HCT116 (cell line): Measurements from ENCODE around the gene THBS4. TPM values are rescaled to one million over a fixed set of nuclear protein-coding genes. Genes with fewer than 3 reads are reported as not detected.

Experiments used
- ATAC-seq: fragments of 200-7000 bp; cut with Tn5 transposase; 2 replicates; pipeline ENCODE4 v1.9.1; 2020; ENCODE audit warnings: mild to moderate bottlenecking, moderate library complexity
- BruUV-seq: library from RNA; stranded (reverse); fragments of 400-500 nt; replicated peaks from 2 replicates; lab custom pipeline; 2021; lab: Mats Ljungman, UMichigan
- CTCF ChIA-PET: fragments of 300-600 bp; sonication (Branson Sonifier 250); formaldehyde crosslinking; loops from one replicate; lab custom pipeline; 2021; ENCODE audit warnings: antibody characterized with exemption; lab: Charles Lee
- POLR2A ChIA-PET: fragments of 300-600, 350-600 bp; sonication (Branson Sonifier 250); formaldehyde crosslinking; loops from one replicate; lab custom pipeline; 2021; ENCODE audit warnings: antibody characterized with exemption; lab: Charles Lee
- RAD21 ChIA-PET, 2 experiments: fragments of 300-600 bp; sonication (Branson Sonifier 250); formaldehyde crosslinking; loops; one replicate each; lab custom pipeline; 2023; ENCODE audit warnings: low total read pairs in 2 of 2; ENCODE audit not compliant: uncharacterized antibody in 2 of 2, unreplicated experiment in 2 of 2, low non-redundant PET in 1 of 2; lab: Charles Lee
- DNase-seq: peaks from one replicate; pipeline ENCODE4 v3.0.0-alpha.2; 2010; ENCODE audit warnings: low read depth, low spot score
- H2AFZ ChIP-seq: fragments of 200-600 bp; shearing (Covaris generic), sonication (generic); 2 replicates; pipeline ENCODE4 v1.6.1; 2017; ENCODE audit warnings: low read depth, mixed run types, mixed read lengths, antibody characterized with exemption, low read length; ENCODE audit not compliant: poor library complexity, severe bottlenecking
- H3K27ac ChIP-seq: 2 replicates; pipeline ENCODE4 v1.5.1; 2012; ENCODE audit warnings: low read depth, low read length
- H3K27me3 ChIP-seq: fragments of 200-600 bp; sonication (generic); 2 replicates; pipeline ENCODE4 v1.6.1; 2016; ENCODE audit warnings: mixed run types, low read length, mixed read lengths; ENCODE audit not compliant: insufficient read depth
- H3K36me3 ChIP-seq, 2 experiments: fragments of 200-500 bp in 1 of 2; fragments of 200-600 bp in 1 of 2; sonication (Bioruptor generic) in 1 of 2; sonication (generic) in 1 of 2; 2 replicates each; pipeline versions ENCODE4 v1.5.1 to v1.6.1; 2014 to 2016; ENCODE audit warnings: low read length in 2 of 2, inconsistent platforms in 1 of 2, mixed read lengths in 1 of 2, mixed run types in 1 of 2; ENCODE audit not compliant: insufficient read depth in 2 of 2, control insufficient read depth in 1 of 2
- H3K4me1 ChIP-seq, 2 experiments: fragments of 200-600 bp in 1 of 2; sonication (generic) in 1 of 2; 2 replicates each; pipeline versions ENCODE4 v1.5.1 to v1.6.1; 2012 to 2017; ENCODE audit warnings: low read length in 2 of 2, inconsistent platforms in 1 of 2, mild to moderate bottlenecking in 1 of 2, mixed read lengths in 1 of 2, mixed run types in 1 of 2, moderate library complexity in 1 of 2; ENCODE audit not compliant: insufficient read depth in 2 of 2, control insufficient read depth in 1 of 2
- H3K4me2 ChIP-seq: fragments of 200-600 bp; sonication (generic); 2 replicates; pipeline ENCODE4 v1.6.1; 2017; ENCODE audit warnings: mixed run types, low read length, mixed read lengths
- H3K4me3 ChIP-seq, 2 experiments: fragments of 200-600 bp in 1 of 2; sonication (generic) in 1 of 2; replicated peaks in 1 of 2; 2 replicates each; pipeline ENCODE4 v1.5.1; 2011 to 2016; ENCODE audit warnings: low read length in 2 of 2, control low read depth in 1 of 2, low read depth in 1 of 2, mild to moderate bottlenecking in 1 of 2, mixed read lengths in 1 of 2, mixed run types in 1 of 2
- H3K79me2 ChIP-seq: fragments of 200-600 bp; sonication (generic); 2 replicates; pipeline ENCODE4 v1.6.1; 2017; ENCODE audit warnings: mild to moderate bottlenecking, mixed run types, low read length, moderate library complexity, mixed read lengths; ENCODE audit not compliant: insufficient read depth
- H3K9ac ChIP-seq: fragments of 200-600 bp; sonication (generic); 2 replicates; pipeline ENCODE4 v1.6.1; 2016; ENCODE audit warnings: low read length, mixed read lengths
- H3K9me2 ChIP-seq: fragments of 200-600 bp; sonication (generic), shearing (Covaris generic); 2 replicates; pipeline ENCODE4 v1.6.1; 2017; ENCODE audit warnings: mixed run types, mild to moderate bottlenecking, moderate library complexity; ENCODE audit not compliant: insufficient read depth
- H3K9me3 ChIP-seq, 2 experiments: fragments of 200-500 bp in 1 of 2; fragments of 200-600 bp in 1 of 2; sonication (Bioruptor generic) in 1 of 2; sonication (generic) in 1 of 2; 2 replicates each; pipeline ENCODE4 v1.6.1; 2014 to 2017; ENCODE audit warnings: low read length in 2 of 2, mixed read lengths in 2 of 2, inconsistent platforms in 1 of 2, low read depth in 1 of 2, mild to moderate bottlenecking in 1 of 2, mixed run types in 1 of 2, moderate library complexity in 1 of 2; ENCODE audit not compliant: control insufficient read depth in 1 of 2, insufficient read depth in 1 of 2
- H4K20me1 ChIP-seq: fragments of 200-600 bp; sonication (generic), shearing (Covaris generic); 2 replicates; pipeline ENCODE4 v1.6.1; 2017; ENCODE audit warnings: mixed run types, mild to moderate bottlenecking, moderate library complexity; ENCODE audit not compliant: insufficient read depth
- CTCF ChIP-seq, 3 experiments: fragments of 200-600 bp in 1 of 3; sonication (generic) in 1 of 3; IDR thresholded peaks in 2 of 3; conservative IDR thresholded peaks in 1 of 3; 2 replicates each; pipeline ENCODE4 v1.5.1; 2012 to 2017; ENCODE audit warnings: low read depth in 2 of 3, low read length in 2 of 3, antibody characterized with exemption in 1 of 3, borderline replicate concordance in 1 of 3, control low read depth in 1 of 3, mild to moderate bottlenecking in 1 of 3, mixed read lengths in 1 of 3, mixed run types in 1 of 3, moderate library complexity in 1 of 3; ENCODE audit not compliant: insufficient read depth in 1 of 3
- JUND ChIP-seq: IDR thresholded peaks from 2 replicates; pipeline ENCODE4 v1.6.1; 2012
- POLR2AphosphoS5 ChIP-seq: IDR thresholded peaks from 2 replicates; pipeline ENCODE4 v1.6.1; 2011; ENCODE audit warnings: mild to moderate bottlenecking, low read depth, low read length, moderate library complexity
- SP1 ChIP-seq: IDR thresholded peaks from 2 replicates; pipeline ENCODE4 v1.6.1; 2012; ENCODE audit warnings: low read depth
- TCF7L2 ChIP-seq: IDR thresholded peaks from 2 replicates; pipeline ENCODE4 v1.7.0; 2011; ENCODE audit warnings: borderline replicate concordance, inconsistent platforms; ENCODE audit not compliant: insufficient read depth, insufficient read length; ENCODE audit errors: extremely low read depth
- ZFX ChIP-seq: fragments of 450-650 bp; IDR thresholded peaks from 2 replicates; pipeline ENCODE4 v1.6.1; 2017
- intact Hi-C: fragments of 100-400 bp; cut with micrococcal nuclease; formaldehyde crosslinking; loops from 2 replicates; pipeline ENCODE4 v1.10.0; 2022
- total RNA-seq: library from RNA; stranded (reverse); gene quantifications from one replicate; pipeline ENCODE4 v1.2.1, GENCODE V29; 2021; ENCODE audit not compliant: unreplicated experiment
- TF ChIP-seq, protein P1 (sequence below): IDR thresholded peaks from 2 replicates; pipeline ENCODE4 v1.6.1; 2011; ENCODE audit warnings: mild to moderate bottlenecking, low read length, moderate library complexity; ENCODE audit not compliant: insufficient replicate concordance; ENCODE audit errors: extremely low read depth

THBS4 gene
- total RNA-seq, 1 experiment from 2014 or later: 1.5 TPM

DNA sequence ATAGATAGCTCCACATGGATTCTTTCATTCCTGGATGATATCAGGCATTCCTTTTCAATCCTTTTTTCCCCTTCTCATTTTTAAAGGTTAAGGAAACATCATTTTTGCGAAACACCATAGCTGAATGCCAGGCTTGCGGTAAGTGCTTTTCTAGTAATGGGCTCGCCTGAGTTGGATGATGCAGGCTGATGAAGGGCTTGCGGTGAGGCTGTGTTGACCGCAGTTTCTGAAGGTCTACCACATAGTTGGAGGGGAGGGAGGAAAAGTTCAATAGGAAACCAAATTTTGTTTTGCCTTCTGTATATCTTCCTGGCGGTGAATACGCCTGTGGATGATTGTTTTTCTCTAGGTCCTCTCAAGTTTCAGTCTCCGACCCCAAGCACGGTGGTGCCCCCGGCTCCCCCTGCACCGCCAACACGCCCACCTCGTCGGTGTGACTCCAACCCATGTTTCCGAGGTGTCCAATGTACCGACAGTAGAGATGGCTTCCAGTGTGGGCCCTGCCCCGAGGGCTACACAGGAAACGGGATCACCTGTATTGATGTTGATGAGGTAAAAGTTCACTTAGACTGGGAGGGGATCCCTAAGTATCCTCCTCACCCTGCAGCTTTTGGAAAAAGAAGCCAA, 24.3 kb downstream of the THBS4 start:
- POLR2A ChIA-PET: no interaction called here
- CTCF ChIA-PET: no interaction called here
- RAD21 ChIA-PET: no interaction called here

More for the DNA sequence above, 24.3 kb downstream of the THBS4 start:
- ATAC-seq (no peak), DNase-seq (no peak)
- Histone ChIP-seq H3K4me2 (no peak overlapping the region), H3K79me2 (no peaks in the 10 kb centered on the region), H3K36me3 (no peaks in the 10 kb centered on the region), H3K9ac (no peak overlapping the region), H3K4me3 (no peak overlapping the region), H3K27ac (no peak overlapping the region)
- TF ChIP-seq JUND (no peak), SP1 (no peak), POLR2AphosphoS5 (no peak), CTCF (IDR thresholded peaks at IDR 0.05 in 2 of 3, conservative IDR thresholded peaks at IDR 0.05 in 1 of 3; ENCODE audit: borderline replicate concordance in 1 of 3, insufficient read depth in 1 of 3, low read depth in 2 of 3, low read length in 2 of 3) (no peak), ZFX (no peak), TCF7L2 (no peak)
- TF ChIP-seq, protein P1, sequence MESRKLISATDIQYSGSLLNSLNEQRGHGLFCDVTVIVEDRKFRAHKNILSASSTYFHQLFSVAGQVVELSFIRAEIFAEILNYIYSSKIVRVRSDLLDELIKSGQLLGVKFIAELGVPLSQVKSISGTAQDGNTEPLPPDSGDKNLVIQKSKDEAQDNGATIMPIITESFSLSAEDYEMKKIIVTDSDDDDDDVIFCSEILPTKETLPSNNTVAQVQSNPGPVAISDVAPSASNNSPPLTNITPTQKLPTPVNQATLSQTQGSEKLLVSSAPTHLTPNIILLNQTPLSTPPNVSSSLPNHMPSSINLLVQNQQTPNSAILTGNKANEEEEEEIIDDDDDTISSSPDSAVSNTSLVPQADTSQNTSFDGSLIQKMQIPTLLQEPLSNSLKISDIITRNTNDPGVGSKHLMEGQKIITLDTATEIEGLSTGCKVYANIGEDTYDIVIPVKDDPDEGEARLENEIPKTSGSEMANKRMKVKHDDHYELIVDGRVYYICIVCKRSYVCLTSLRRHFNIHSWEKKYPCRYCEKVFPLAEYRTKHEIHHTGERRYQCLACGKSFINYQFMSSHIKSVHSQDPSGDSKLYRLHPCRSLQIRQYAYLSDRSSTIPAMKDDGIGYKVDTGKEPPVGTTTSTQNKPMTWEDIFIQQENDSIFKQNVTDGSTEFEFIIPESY: no peak
- TF ChIP-seq, all 23 proteins: peak for 0
- BruUV-seq: no TSS peak
- no peaks in the 10 kb centered on the region for H3K9me2 ChIP-seq
- H3K27me3 ChIP-seq: no peaks in the 10 kb centered on the region
- no peaks in the 10 kb centered on the region for H3K9me3 ChIP-seq
- intact Hi-C loops: no loop called here
- peaks cover 0 to 4% of the 10 kb centered on the region in 2 experiments; a peak in 1 of 4 replicates for H3K4me1 ChIP-seq
- H2AFZ ChIP-seq: no peak overlapping the region
- H4K20me1 ChIP-seq: no peaks in the 10 kb centered on the region
